ENCODE measurements around the gene PPFIA3.

GRCh38 chr19:49097453-49098288 is 21.7 kb upstream of the PPFIA3 start:
- no peak for TF ChIP-seq EZH2 (IDR thresholded peaks at IDR 0.05)
- no peak for TF ChIP-seq POLR2A (IDR thresholded peaks at IDR 0.05; ENCODE audit: borderline replicate concordance, extremely low read depth, insufficient read depth, insufficient read length)
- peak; percentile 81 to 100 (median 100) for TF ChIP-seq CTCF (IDR thresholded peaks at IDR 0.05 in 2 of 3, conservative IDR thresholded peaks at IDR 0.05 in 1 of 3; ENCODE audit: borderline replicate concordance in 1 of 3, insufficient read depth in 1 of 3, low read depth in 2 of 3, low read length in 2 of 3)
- TF ChIP-seq EZH2phosphoT487 (IDR thresholded peaks at IDR 0.05; ENCODE audit: borderline replicate concordance) = no peak
- no peak for TF ChIP-seq ATF3 (IDR thresholded peaks at IDR 0.05)
- no peak for TF ChIP-seq ZBTB33 (IDR thresholded peaks at IDR 0.05; ENCODE audit: extremely low read depth, insufficient replicate concordance, low read length)
- peak; percentile 87 for TF ChIP-seq RAD21 (IDR thresholded peaks at IDR 0.05; ENCODE audit: low read depth)
- TF ChIP-seq ZNF274 (IDR thresholded peaks at IDR 0.05; ENCODE audit: low read depth, low read length) = no peak
- TF ChIP-seq POLR2AphosphoS5 (IDR thresholded peaks at IDR 0.05; ENCODE audit: low read depth, low read length) = no peak
- TF ChIP-seq EGR1 (IDR thresholded peaks at IDR 0.05; ENCODE audit: low read depth) = no peak
